Activated CD8-positive, alpha-beta memory T cell treated with anti-CD3 and anti-CD28 coated beads, Interleukin-2, amount 50 U/mL, for 1 hour (primary cell): ENCODE data around the gene XXYLT1.
"Not testable (repeated sequence)": the region's sequence is repeated elsewhere in the genome, so short reads cannot be mapped to it uniquely, and the experiment has no call there.

Experiments used
- DNase-seq: peaks from one replicate; pipeline ENCODE4 v3.0.0-alpha.2; 2020; ENCODE audit errors: extremely low read depth

The XXYLT1 gene

GRCh38 chr3:195096484-195097330, 174.3 kb downstream of the XXYLT1 start:
- no peak for DNase-seq

GRCh38 chr3:195096053-195096452, 174.9 kb downstream of the XXYLT1 start:
- no peak for DNase-seq

- DNase-seq, result no peak
Measured at GRCh38 chr3:195095704-195096036, 175.3 kb downstream of the XXYLT1 start.

- no peak for DNase-seq
Measured at GRCh38 chr3:195095035-195095703, 175.8 kb downstream of the XXYLT1 start.

GRCh38 chr3:195094191-195094921, 176.6 kb downstream of the XXYLT1 start:
- DNase-seq, result no peak

- no peak for DNase-seq
Measured at GRCh38 chr3:195093731-195094130, 177.2 kb downstream of the XXYLT1 start.

- not testable (repeated sequence) for DNase-seq
Measured at GRCh38 chr3:195087840-195088601, 182.9 kb downstream of the XXYLT1 start.

- DNase-seq, result no peak
Measured at GRCh38 chr3:195087328-195087727, 183.6 kb downstream of the XXYLT1 start.

GRCh38 chr3:195086885-195087284, 184.1 kb downstream of the XXYLT1 start:
- no peak for DNase-seq

GRCh38 chr3:195086341-195086740, 184.6 kb downstream of the XXYLT1 start:
- DNase-seq, result no peak

- no peak for DNase-seq
Measured at GRCh38 chr3:195085356-195086130, 185.4 kb downstream of the XXYLT1 start.

- DNase-seq, result no peak
Measured at GRCh38 chr3:195084746-195085145, 186.2 kb downstream of the XXYLT1 start.

GRCh38 chr3:195083659-195084058, 187.3 kb downstream of the XXYLT1 start:
- no peak for DNase-seq

GRCh38 chr3:195082811-195083210, 188.1 kb downstream of the XXYLT1 start:
- DNase-seq, result no peak

GRCh38 chr3:195081242-195081963, 189.6 kb downstream of the XXYLT1 start:
- no peak for DNase-seq

GRCh38 chr3:195080571-195081151, 190.3 kb downstream of the XXYLT1 start:
- DNase-seq, result no peak

GRCh38 chr3:195080125-195080524, 190.8 kb downstream of the XXYLT1 start:
- no peak for DNase-seq

- DNase-seq, result no peak
Measured at GRCh38 chr3:195079636-195080035, 191.3 kb downstream of the XXYLT1 start.

GRCh38 chr3:195078891-195079440, 192.0 kb downstream of the XXYLT1 start:
- DNase-seq, result no peak
